Non-pigmented ciliary epithelial cell (primary cell): ENCODE data around the gene TRUB1.
"Not testable (repeated sequence)": the region's sequence is repeated elsewhere in the genome, so short reads cannot be mapped to it uniquely, and the experiment has no call there.

ENCODE experiments used
- DNase-seq: peaks from one replicate; pipeline ENCODE4 v3.0.0-alpha.2; 2010; ENCODE audit warnings: low read depth

The TRUB1 gene

DNA sequence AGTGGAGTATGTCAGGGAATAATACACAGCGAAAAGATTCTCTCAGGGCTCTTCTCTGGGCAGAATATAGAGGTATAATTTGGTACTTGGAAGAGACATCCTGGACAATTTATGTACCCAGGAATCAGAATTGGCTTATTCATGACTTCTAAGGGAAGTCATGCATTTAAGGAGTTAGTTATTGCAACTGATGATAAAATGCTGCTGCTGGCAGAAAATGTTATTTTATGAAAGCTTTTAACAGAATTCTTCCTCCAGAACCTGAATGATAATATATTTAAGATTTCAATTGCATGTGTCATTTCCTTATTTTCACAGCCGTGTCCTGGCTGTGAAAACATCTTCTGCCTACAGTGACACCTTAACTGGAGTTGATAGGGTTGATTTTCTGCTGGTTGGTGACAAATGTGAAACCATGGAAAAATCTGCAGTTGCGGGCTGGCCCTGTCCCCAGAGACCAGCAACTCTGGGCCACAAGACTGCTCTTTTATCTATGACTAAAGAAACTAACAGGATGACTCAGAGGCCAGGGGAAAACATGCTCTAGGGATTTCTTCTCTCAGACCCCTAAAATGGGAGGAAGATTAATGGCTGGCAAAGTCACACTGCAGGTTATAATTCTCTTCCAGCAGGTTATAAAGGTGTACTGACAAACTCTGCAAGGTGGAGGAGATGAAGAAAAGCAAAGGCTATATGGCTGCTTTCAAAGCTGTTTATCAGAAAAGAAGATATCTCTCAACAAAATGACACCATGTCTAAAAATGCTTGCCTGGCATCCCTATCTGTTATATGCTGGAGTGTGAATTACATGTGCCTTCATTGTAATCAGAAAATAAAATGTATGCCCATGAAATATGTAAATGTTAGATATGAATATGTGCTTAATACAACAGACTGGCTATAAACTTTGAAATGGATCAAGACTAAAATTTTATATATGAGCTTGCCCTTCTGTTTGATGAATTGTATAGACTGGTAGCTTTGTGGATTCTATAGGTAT lies 12.1 kb upstream of the TRUB1 start:
- no peak for DNase-seq

DNA sequence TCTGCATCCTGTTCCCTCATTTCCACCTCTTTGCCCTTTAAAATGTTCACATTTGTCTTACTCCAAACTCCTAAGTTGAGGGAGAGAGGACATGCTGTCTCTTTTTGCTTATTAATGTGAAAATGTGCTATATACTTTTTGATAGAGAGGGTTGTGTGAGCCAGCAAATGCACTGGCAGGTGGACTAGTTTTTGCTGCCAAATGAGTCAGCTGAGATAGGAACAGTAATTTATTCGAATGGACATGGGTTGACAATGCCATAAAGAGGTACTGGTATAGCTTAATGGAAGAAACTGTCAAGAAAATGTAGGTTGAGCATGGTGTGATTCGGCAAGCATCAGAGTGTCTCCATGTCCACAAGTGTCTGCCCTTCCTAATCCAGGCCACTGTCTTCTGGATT lies 9.2 kb upstream of the TRUB1 start:
- no peak for DNase-seq

DNA sequence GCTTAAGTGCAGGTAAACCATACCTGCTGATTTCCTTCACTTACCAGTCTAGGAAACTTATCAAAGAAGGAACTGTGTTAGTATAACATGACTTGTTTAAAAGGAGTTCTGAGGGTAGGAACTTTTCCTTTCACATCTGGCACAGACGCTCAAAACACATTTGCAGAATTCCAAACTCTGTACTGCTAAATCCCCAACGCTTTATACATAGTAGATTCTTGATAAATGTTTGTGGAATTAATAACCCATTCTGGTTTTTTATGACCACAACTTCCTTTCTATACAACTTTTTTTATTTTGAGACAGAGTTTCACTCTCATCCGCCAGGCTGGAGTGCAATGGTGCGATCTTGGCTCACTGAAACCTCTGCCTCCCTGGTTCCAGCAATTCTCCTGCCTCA lies 7.7 kb upstream of the TRUB1 start:
- no peak for DNase-seq

DNA sequence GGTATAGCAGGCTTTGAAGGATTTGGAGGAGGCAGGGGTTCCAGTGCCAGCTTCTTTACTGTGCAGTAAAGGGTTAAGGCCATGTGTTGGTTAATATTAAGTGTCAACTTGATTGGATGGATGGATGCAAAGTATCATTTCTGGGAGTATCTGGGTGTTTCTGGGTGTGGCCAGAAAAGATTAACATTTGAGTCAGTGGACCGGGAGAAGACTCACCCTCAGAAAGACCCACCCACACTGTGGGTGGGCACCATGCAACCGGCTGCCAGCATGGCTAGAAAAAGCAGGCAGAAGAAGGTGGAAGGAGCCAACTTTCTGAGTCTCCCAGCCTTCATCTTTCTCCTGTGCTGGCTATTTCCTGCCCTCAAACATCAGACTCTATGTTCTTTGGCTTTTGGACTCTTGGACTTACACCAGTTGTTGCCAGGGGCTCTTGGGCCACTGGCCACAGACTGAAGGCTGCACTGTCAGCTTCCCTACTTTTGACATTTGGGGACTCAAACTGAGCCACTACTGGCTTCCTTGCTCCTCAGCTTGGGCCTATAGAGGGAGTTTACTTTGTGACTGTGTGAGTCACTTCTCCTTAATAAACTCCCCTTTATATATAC lies 6.8 kb upstream of the TRUB1 start:
- DNase-seq: no peak

DNA sequence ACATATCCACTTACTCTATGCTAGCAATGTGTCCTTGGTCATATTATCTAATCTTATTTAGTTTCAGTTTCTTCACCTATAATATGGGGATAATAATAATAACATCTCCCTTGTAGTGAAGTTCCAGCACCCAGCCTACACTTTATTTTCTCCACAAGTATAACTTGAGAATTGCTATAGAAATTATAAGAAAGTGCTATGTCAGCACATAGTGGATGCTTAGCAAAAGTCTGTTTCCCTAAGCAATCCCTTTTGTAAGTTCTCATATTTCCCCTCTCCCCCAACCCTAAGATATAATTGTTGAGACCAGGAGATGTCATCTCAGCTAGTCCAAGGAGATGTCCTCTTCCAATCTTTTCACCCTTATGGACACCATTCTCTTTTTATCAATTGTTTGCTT lies 5.8 kb upstream of the TRUB1 start:
- DNase-seq: no peak

DNA sequence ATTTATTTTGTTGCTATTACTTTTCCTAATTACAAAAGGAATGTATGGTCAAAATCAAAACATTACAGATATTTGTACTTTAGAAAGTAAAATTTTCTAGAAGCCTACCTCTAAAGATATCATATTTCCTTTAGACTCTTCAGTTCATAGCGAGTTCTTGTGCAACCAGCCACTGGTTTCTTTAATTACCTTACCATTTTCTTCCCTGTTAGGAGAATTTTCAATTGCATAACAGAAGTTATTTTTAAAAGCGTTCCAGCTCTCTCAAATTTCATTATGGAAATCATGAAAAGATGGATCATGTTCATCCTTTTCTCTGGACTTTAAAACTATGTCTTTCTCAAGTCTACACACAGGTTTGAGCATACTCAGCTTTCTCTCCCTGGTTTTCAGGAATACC lies 5.0 kb upstream of the TRUB1 start:
- DNase-seq: no peak

DNA sequence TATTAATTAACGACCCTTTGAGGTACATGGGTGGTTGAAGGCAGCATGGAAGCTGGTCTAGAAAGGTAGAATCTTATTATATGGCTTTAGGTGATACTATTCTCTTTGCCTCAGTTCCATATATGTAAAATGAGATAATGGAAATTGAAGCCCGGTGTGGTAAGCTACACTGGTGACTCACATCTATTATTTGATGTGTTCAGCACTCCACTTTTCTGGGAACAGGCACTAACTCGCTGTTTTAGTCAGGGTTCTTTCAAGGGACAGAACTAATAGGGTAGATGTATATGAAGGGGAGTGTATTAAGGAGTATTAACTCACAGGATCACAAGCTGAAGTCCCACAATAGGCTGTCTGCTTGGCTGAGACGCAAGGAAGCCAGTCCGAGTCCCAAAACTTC lies 4.4 kb upstream of the TRUB1 start:
- peak; percentile 28 for DNase-seq

DNA sequence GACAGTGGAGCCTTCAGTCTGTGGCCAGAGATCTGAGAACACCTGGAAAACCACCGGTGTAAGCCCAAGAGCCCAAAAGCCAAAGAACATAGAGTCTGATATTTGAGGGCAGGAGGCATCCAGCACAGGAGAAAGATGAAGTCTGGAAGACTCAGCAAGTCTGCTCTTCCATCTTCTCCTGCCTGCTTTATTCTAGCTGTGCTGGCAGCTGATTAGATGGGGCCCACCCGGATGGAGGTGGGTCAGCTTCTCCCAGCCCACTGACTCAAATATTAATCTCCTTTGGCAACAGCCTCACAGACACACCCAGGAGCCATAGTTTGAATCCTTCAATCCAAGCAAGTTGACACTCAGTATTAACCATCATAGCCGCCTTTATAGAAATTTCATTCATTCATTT lies 4.0 kb upstream of the TRUB1 start:
- DNase-seq: not testable (repeated sequence)

DNA sequence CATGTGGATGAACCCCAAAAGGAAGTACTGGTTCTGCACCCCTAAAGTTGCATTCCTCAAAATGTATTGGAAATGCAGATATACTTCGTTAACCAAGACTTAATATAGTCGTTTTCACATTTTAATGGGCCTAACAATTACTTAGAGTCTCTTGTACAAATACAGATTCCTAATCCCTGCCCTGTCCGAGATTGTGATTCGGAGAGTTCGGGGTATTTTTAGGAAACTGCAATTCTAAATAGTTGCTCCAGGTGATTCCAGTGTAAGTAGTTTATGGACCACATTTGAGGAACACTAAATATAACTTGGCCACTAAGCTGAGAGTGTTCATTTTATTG lies 830 bp downstream of the TRUB1 start:
- DNase-seq: no peak

DNA sequence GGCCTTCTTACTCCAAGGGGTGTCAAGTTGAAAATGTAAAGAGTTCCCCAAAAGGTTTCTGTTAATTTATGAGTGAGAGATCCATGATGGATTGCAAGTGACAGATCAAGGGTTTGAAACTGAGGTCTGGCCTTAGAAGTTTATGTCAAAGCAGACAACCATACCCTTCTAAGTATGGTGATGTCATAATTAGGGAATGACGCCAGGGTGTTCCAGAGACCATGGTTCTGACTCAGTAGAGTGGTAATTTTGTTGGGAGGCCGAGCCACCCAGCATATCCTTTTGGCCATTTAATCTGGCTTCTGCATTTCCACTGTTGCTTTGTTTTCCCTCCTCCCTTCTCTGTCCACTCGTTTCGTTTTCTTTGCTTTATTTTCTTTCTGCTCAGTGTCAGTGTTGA lies 2.7 kb downstream of the TRUB1 start:
- DNase-seq: no peak

DNA sequence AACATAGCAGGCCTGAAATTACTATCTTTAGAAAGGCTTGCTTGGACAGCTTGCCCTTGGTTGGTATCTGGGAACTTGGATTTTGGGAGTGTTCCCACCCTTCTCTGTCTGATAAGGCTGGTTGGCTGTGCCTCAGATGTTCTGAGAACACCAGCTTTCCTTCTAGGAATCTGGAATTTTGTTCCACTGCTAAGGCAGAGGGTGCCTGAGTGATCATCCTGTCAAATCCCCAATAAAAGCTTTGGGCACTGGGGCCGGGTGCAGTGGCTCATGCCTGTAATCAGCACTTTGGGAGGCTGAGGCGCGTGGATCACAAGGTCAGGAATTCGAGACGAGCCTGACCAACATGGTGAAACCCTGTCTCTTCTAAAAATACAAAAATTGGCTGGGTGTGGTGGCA lies 5.0 kb downstream of the TRUB1 start:
- no peak for DNase-seq

DNA sequence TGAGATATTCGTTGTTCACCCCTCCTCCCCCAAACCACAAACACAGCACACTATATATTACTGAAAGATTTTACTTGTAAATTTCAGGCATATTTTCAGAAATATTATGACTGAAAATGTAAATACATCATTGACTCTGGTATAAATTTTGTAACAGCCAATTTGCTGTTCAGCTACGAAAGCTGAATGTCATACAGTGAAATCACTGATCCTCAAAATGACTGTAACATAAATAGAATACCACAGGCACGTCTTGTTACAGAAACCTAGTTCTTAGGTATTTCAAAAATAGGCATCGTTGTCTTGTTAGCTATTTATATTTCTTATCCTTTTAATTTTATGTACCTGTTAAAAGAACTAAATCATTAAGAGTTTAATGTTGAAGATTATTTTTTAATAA lies 15.1 kb downstream of the TRUB1 start:
- DNase-seq: no peak

DNA sequence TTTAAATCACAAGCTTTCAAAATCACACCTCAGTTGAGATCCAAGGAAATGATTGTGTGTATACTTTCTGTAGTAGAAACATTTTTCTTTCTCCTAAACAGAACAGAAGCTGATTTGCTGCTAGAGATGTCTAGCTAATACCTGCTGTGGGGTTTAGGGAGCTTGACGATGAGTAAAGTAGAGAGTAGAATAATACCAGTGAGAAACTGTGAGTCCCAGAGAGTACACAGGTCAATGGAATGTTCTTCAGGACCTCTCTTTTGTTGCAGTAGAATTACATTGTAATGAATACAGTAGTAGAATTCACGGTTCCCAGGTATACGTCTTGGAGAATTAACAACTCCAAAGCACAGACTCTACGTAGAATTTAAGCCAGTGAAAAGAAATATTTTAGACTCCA lies 18.0 kb downstream of the TRUB1 start:
- DNase-seq: no peak

DNA sequence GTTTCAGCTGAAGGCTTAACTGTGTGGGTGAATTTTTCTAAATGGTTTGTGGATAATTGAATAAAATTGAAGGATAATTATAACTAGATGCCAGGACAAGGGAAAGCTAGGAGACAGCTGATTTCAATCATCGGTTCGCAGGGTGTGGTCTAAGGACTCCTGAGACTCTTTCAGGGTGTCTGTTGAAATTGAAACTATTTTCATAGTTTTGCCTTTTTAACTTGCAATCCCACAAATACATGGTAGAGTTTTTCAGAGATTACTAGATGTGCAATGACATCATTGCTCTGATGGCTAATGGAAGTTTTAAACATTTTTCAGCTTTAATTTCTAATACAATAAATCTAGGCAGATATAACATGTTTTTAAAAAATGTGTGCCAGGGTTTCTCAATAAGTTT lies 18.5 kb downstream of the TRUB1 start:
- no peak for DNase-seq

DNA sequence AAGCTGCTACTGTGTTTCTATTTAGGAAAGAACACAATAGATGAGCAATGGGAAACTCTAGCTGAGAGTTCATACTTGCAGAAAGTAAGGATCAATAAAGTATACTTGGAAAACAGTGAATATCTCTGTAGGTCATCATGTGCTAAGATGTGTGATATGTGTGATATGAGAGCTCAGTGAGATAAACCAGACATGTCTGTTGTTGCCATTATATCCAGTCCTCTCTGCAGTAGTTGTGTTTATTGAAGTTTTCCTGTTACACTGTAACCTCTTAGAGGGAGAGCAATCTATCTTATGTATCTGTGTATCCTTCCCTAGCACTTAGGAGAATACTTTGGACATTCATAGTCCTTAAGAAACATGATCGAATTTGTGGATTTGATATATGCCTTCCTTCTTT lies 19.1 kb downstream of the TRUB1 start:
- DNase-seq: no peak

DNA sequence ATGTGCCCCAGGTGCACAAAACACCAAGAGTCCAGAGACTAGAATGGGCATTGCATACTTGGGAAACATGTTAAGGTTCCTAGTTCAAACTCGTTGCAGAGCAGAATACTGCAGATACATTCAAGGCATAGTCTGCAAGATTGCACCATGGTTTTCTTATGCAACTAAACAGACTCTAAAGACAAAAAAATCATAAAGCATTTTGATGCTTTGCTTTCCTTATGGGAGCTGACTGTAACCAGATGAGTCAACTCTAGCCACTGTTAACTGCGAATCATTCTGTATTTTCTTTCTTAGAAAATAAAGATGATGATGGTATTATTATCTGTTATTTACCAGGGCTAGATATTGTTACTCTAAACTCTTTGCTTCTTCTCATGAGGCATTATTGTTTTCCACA lies 19.7 kb downstream of the TRUB1 start:
- DNase-seq: no peak

DNA sequence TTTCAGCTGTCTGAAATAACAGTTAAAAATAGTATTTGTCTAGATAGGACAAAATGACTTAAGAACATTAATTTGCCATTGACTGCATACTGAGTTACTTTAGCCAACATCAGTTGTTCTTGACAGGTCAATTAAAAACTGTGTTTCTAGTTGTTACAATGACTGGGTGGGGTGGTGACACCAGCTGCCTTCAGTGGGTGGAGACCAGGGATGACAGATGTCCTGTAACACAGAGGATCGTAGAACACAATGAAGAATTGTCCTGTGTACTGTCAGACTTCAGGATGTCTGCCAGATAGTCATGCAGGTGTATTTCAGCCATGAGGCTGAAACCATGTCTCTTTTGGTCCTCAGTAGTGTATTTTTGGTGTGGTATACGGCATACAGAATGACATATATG lies 24.4 kb downstream of the TRUB1 start:
- no peak for DNase-seq

DNA sequence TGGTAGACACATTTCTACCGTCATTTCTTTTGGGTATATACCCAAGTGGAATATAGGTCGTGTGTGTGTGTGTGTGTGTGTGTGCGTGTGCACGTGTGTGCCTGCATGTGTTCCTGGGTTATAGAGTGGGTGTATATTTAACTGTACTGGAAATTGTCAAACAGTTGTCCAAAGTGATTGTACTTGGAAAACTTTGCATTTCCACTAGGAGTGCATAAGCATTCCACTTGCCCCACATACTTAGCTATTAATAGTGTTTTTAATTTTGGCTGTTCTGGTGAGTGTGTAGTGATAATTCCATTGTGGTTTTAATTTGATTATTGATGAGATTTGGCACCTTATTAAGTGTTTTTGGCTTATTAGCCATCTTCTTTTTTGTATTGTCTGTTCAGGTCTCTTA lies 25.9 kb downstream of the TRUB1 start:
- no peak for DNase-seq

DNA sequence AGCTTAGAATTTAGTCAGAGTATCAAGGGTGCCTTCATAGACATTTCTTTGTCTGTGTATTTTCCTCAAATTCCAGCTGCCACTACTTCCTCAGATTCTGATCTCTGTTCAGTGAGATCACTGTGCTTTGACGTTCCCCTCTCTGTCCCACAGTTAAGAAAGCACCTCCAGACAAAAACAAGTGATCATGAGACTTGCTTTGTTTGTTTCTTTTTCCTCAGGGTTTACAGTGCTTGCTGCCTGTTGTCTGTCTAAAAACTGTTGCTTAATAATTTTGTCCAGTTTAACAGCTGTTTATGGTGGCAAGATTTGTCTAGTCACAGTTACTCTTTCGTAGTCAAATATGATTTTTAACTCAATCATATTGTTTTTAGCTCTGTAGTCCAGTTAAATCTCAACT lies 29.1 kb downstream of the TRUB1 start:
- peak; percentile 26 for DNase-seq

DNA sequence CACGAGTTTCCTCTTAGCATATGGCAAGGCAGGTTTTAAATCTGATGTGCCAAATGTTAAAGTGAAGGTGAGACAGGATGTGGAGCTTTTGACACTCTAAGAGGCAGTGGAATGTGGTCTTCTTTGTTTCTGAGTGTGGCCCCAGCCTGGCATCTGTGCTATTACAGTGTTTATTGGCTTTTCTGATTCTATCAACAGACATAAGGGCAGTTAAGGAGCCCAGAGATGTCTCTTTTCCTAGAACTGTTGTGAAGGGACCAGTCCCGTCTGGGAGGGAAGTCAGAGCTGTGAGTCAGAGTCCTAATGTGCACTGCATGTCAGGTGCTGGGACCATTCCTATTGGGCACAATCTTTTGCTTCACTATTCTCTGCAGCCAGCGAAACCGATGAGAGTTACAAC lies 32.5 kb downstream of the TRUB1 start:
- DNase-seq: no peak

DNA sequence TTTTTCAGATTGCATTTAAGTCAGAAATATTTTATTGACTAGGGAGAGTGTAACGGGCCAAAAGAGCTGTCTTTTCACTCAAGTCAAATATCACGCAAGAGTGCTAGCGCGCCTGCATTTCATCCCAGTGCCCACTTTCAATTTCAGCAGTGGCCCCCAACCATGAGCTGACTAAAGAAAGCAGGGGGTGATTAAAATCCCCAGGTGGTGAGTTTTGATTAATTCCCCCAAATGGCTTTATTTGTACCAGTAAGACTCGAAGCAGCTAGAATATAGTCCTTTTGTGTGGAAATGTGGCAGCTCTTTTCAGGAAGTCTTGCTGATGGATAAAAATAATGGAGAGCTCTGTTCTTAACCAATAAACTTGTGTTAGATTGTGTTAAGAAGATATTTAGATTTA lies 35.3 kb downstream of the TRUB1 start:
- no peak for DNase-seq

DNA sequence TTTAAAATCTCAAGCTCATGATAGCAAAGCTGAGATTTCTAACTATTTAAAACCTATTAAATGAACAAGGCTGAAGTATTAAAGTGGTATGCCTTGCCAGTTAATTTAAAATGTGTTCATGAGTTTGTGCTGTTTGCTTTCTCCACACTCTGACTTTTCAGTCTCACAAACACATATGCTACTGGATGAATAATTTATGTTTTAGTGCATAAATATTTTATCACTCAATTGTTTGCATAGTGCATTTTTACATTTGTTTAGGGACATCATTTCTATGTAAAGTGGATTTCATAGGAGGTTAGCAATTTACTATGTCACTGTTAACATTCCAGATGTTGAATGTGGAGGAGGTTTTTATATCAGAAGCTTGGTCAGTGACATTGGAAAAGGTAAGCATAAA lies 36.0 kb downstream of the TRUB1 start:
- DNase-seq: no peak

DNA sequence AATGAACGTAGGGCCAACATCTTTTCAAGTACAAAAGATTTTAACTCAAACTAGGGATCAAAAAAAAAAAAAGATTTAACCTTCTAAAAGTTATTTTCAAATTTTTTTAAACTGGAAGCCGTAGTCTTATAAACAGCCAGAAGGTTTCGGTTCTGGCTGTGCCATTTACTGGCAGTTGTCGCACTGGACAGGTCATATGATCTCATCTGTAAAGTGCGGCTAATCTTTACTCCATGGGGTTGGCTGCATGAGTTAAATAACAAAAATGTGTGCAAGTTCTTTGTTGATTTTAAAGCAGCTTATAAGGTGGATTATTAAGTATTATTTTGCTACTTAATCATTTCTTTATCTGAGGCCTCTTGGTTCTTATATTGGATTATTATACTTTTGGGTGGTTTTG lies 36.6 kb downstream of the TRUB1 start:
- DNase-seq: no peak

DNA sequence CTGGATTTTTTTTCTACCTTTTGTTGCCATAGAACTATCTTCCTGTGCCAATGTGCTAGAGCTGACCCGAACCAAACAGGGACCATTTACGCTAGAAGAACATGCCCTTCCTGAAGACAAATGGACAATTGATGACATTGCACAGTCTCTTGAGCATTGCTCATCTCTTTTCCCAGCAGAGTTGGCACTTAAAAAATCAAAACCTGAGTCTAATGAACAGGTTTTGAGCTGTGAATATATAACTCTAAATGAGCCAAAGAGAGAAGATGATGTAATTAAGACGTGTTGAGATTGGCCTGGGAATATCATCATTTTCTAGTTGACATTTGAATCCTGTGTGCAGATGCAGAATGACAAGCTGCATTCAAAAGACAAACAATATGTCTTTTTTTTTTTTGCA lies 37.1 kb downstream of the TRUB1 start:
- DNase-seq: no peak
